Skin of body (tissue), 2 donors: ENCODE data around the gene XXYLT1. TPM values are rescaled to one million over a fixed set of nuclear protein-coding genes. Genes with fewer than 3 reads are reported as not detected.

ENCODE experiments used
- DNase-seq: peaks from one replicate; lab custom pipeline; 2025; lab: John Stamatoyannopoulos, UW
- total RNA-seq: library from RNA; depleted of rRNA; stranded (reverse); fragments of >200 nt; gene quantifications from one replicate; pipeline ENCODE4 v1.2.3, GENCODE V29; 2014

Gene XXYLT1
- total RNA-seq, 1 donor from 2014 or later: 13.6 TPM

DNA sequence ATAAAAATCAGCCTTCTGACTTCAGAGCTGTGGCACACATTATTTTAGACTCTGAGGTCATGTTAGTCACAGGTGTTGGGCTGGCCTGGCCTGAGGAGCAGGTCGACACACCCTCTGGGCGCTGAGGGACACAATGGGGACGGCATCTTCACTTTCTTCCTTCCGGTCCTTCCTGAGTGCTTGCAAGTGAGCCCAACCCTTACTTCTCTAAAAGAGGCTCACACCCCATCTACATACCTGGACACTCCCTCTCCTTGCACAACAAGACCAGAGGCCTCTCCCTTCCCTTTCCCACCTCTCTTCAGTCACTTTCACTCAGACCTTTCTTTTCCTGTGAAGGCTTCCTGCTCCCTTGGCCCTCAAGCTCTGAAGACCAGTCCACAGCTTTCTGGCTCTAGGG, 85.4 kb downstream of the XXYLT1 start:
- DNase-seq: no peak

DNA sequence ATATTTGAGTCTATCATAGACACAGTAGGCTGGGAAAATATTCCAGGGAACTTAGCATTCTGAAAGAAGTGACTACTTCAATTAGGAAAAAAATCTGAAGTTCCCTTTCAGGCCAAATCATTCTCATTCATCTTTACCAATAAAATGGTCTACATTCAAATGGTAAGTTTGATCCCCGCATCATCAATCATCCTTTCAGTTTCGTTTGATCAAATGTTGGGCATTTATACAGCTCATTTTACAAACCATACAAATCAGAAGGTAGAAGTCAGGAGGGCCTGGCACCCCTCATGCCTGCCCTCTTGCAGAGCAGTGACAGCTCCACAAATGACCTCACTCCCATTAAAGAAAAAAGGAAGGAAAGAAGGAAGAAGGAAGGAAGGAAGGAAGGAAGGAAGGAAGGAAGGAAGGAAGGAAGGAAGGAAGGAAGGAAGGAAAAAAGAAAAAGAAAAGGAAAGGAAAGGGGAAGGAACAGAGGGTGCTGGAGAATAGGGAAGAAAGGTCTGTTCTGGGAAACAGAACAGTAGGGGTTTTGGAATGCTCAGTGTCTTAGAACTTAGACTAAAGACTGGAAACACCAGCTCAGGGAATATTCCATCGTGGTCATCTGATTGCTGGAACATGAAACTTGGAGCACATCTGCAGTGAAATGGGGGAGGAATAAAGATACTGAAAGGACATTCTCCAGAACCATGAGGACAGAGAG, 86.1 kb downstream of the XXYLT1 start:
- DNase-seq: no peak

DNA sequence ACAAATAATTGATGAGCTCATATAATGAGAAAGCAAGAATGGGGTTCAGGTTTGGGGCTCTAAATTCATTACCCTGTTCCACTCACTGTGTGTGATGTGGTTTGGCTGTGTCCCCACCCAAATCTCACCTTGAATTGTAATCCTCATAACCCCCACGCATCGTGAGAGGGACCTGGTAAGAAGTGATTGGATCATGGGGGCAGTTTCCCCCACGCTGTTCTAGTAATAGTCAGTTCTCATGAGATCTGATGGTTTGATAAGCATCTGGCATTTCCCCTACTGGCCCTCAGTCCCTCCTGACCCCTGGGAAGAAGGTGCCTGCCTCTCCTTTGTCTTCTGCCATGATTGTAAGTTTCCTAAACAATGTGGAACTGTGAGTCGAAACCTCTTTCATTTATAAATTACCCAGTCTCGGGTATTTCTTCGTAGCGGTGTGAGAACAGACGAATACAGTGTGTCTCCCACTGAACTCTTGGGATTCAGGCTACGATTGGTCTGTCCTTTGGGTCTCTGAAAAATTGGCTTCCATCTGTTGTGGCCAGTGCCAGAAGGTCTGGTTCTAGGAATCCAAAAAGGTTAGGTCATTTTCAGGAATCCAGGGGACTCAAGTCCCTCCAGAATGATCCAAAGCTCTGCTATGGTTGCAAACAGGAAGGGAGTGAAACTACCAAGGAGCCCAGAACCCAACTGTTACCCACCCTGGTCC, 87.7 kb downstream of the XXYLT1 start:
- DNase-seq: no peak

DNA sequence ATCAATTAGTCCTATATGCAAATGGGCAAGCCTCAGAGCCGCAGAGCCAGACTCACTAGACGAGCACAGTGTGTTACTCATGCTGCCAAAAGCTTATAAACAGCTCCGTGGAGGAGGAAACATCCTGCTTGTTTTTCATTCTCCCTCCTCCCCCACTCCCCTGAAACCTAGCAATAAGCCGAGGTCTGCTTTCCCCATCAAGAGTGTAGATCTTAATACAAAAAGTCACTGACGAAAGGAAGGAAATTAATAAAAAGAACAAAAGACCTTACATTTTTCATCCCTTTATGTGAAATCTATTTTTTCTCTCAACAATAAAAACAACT, 88.5 kb downstream of the XXYLT1 start:
- no peak for DNase-seq

DNA sequence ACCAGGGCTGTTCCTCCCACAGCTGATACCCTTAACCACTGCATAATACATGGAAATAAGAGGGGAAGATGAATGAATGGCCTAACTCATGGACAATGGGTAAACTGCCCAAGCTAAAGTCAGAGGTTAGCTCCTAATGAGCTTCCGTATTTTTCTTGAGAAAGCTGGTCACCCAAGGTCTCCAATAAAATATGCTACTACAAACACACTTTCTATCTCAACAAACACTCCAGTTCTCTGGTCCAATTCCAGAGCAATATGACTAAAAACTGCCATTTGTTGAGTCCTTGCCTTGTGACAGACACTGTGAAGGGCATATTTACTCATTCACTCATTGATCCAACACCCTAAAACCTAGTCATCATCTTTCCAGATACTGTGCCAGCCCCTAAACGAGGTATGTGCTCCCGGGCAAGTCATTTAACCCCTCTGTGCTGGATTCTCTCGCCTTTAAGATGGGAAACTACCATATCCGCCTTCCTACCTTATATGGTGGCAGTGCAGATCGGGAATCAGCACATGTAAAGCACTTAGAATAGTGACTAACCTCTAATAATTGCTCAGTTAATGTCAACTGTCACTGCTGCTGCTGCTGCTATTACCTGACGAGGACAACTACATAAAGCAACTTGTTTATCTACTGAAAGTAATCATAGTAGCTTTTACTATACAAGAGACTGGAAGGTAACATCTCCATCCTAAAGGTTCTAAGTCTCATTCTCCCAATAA, 89.1 kb downstream of the XXYLT1 start:
- no peak for DNase-seq

DNA sequence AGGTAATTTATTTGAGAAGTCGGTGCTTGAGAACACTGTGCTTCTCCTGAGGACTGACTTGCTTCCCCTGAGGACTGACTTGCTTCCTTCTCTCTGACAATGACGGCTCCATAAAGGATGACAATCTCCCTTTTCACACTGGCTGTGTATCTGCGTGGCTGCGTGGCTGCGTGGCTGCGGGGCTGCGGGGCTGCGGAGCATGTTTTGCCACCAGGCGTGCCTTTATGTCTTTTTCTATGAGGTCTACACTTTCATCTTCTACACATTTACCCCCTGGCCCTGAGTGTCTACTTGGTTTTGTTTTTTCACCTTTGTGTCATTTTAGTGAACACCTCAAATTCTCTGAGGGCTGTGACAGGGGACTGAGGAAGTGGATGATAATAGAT, 89.9 kb downstream of the XXYLT1 start:
- DNase-seq: no peak

DNA sequence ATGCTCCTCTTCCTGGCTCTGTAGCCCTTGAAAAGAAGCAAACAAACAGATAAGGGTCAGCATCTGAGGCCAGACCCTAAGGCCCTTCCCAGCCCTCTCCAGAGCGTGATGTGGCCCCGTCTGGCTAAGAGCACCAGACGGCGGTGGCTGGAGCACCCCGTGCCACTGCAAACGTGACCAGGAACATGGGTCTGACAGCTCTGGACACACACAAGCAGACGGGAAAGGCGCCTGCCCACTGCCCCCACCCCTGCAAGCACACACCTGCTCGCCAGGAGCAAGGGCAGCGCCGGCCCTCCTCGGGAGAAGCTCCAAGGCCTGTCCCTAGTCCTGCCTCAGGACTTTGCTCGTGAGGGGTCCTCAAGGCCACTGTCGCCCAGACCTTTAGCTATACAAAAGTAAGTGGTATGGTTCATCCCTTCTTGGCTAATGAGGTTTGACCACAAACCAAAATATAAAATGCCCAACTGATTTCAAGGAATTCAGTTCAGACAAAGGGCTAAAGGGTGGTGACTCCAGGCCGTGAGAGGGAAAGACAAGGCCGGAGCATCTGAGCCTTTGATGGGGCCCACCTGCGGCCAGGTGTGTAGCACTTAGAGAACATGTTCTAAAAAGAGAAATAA, 90.4 kb downstream of the XXYLT1 start:
- no peak for DNase-seq

DNA sequence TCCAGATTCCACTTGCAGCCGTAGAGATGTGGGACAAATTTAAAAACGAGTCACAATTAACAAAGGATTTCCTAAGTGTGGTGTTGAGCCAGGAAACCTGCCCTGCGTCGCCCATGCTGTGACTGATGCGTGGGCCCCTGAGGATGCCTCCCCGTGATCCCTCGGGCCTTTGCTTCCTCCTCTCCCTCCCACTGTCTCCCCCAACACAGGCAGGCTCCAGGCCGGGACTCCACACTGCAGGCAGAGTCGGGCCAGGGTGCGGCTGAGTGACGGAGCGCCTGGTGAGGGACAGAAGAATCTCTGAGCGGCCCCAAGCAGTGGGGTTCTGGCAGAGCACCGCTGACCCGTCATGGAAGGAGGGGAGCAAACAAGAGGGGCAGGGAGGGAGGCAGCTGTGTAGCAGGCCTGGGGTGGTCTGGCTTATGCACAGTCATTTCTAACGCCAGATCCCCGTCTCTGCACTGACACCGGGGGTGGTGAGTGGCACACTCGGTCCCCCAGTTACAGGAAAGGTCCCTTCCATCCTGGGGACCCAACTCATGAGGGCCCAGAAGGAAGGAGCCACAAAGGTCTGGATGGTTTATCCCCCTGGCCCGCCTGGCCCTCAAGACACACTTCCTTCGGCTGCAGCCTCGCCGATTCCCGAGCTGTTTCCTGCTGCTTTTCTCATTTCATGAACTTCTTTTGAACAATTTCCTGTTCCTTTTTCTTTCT, 91.0 kb downstream of the XXYLT1 start:
- no peak for DNase-seq

DNA sequence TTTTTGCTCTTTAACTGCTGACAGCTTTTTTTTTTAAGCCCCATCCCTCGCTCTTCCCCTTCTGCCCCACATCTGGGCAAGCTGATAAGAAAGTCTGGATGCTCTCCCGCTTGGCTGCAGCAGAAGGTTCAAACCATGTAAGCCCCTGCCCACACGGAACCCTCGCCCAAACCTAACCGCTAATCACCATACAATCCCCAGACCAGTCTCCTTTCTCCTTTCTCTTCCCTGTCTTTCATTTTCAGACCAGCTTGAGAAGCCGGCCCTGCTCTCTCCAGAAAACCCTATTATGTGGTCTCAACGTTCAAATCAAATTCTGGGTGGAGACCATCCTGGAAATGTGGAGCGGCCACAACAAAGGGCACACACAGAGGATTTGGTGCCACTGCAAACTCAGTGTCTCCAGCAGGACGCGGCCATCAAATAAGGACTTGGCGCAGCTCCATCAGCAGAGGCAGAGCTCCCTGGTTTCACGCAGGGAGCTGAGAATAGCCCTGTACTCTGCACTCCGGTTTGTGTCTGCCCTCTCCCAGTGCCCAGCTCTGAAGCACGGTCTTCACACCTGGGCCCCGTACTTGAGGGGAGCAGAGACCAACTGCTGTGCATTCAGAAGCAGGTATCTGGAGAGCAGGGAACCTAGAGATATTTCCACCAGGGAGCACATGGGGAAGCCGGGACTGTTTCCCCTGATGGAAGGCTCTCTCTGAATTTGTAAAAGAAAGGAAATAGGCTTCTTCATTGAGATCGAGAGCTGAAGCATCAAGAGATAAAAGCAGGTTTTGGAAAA, 92.6 kb downstream of the XXYLT1 start:
- DNase-seq: no peak

DNA sequence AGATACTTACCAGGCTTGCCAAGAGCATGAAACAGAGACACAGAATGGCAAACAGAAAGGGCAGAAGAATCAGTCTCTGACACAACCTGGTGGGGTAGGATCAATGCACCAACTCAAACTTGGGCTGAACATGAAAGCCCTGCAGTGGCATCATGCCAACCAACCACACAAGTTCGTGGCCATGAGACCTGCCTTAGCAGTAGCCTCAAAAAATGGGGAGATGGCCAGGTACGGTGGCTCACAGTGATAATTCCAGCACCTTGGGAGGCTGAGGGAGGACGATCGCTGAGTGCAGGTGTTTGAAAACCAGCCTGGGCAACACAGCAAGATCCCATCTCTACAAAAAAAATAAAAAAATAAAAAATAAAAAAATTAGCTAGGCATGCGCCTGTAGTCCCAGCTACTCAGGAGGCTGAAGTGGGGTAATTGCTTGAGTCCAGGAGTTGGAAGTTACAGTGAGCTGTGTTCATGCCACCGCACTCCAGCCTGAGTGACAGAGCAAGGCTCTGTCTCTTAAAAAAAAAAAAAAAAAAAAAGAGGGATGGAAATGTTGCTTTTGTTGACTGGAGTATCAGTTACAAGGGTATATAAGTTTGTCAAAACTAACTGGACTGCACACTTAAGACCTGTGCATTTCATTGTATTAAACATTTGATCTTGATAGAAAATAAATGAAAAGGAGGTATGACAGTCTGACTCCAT, 93.4 kb downstream of the XXYLT1 start:
- no peak for DNase-seq

DNA sequence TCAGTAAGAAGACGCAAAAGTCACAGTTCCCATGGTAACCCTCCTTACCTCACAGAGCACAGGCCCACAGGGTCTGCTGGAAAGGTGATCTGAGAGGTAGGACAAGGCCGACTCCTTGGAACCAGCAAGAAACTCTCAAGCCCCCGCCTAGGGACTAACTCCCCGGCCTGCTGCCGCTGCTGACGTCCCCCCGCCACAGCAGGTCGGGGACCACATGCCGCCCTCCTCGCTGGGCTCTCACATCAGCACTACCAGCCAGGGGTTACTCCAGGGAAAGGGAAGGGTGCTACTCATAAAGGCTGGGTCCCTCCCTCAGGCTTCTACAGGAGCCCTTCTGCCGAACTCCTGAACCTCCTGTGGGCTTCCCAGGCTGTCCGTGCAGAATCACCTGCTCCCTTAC, 94.2 kb downstream of the XXYLT1 start:
- no peak for DNase-seq

DNA sequence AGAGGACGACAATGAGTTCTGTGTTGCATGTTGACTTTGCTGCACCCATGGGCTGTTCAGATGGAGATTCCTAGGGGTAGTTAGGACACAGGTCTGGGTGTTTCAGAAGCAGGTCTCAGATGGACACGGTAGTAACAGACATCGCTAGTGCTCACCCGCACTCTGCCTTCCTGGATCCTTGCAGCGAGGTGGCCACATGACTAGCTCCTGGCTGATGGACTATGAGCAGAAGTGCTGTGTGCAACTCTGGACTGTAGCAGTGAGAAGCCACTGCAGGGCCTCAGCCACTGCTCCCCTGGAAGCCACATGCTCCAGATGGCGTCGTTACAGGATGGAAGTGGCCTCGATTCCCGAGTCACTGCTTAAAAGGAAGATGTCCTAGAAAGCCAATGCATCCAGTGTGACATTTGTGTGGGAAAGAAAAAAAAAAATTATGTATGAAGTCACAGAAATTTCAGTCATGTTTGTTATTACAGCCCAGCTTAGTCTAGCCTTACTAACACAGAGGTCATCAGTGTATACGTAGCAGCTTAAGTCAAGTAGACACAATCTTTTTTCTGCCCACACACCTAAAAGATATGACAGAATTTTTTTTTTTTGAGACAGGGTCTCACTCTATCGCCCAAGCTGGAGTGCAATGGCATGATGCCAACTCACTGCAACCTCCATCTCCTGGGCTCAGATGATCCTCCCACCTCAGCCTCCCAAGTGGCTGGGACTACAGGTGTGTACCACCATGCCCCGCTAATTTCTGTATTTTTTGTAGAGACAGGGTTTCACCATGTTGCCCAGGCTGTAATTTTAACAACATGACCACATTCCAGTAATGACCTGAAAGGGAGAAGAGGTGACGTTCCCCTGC, 95.3 kb downstream of the XXYLT1 start:
- no peak for DNase-seq

DNA sequence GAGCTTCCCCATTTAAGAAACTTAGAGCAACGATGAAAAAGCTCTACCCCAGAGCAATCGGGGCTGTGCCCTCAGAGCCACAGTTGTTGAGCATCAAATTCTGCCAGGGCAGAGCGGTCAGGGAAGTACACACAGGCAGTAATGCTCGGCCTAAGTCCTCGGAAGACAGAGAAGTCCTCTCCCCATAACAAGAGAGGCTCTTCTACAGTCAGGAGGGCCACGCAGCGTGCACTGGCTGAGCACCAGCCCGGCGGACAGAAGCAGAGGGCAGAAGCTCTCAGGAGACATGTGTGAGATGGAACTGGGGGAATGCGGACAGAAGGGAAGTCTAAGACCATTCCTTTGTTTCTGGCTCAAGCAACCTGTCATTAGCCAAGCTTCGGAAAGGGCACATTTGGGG, 95.9 kb downstream of the XXYLT1 start:
- DNase-seq: no peak

DNA sequence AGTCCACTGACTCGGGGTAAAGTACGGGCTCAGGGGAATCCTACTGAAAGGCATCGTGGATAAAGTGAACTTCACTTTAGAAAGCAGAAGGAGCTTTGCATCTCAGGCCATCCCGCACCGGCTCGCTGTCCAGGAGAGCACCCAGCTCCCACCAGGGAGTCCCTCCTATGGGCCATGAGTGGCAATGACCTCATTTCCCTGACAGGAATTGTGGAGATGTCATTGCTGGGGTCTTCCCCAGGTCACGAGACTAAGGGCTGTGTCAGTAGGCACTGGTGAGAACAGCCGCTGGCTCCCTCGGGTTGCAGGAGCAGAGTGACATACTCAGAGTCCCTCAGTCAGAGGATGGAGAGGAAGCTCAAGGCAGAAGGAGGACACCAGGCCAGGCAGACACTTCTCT, 97.3 kb downstream of the XXYLT1 start:
- DNase-seq: no peak

DNA sequence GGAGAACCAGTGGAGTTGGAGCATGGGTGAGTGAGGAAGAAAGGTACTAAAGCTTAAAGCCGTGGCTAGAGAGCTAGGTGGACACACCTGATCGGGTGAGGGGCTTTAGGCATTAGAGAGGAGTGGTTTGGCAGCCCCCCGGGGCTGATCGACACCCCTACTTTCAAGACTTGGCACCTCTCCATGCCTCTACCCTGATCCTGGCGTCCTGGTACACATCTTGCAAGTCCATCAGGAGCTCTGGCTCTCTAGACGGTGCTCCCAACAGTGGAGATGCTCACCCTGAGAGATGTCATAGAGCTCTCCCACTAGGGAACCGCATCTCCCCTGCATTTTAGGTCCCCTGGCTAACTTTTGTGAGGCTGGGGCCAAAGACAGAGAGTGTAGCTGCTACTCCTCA, 98.1 kb downstream of the XXYLT1 start:
- no peak for DNase-seq

DNA sequence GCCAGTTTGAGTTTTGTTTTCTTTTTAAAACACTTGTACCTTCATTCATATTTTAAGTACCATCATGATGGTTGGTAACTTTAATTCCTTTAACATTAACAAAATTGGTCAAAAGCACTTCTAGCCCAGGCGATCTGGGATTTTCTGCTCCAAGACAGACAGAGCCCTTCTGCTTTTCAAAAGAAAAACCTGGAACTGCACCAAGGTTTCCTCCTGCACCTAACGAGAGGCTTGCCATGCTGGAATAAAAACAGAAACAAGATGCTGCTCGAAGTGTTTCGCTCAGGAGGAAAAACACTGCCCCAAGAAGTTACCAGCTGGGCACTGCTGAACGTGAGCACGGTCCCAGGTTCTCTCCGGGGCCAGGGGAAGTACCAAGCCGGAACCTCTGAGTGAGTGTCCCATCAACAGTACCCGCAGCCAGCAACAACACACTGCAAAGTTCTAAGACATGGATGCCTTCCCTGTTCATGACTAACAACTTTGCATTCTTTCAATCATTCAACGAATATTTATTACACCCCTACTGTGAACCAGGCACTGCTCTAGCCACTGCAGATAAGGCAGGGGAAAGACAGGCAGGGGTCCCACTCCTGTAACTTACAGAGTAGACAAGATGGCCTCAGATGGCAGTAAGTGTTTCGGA, 98.8 kb downstream of the XXYLT1 start:
- DNase-seq: no peak

DNA sequence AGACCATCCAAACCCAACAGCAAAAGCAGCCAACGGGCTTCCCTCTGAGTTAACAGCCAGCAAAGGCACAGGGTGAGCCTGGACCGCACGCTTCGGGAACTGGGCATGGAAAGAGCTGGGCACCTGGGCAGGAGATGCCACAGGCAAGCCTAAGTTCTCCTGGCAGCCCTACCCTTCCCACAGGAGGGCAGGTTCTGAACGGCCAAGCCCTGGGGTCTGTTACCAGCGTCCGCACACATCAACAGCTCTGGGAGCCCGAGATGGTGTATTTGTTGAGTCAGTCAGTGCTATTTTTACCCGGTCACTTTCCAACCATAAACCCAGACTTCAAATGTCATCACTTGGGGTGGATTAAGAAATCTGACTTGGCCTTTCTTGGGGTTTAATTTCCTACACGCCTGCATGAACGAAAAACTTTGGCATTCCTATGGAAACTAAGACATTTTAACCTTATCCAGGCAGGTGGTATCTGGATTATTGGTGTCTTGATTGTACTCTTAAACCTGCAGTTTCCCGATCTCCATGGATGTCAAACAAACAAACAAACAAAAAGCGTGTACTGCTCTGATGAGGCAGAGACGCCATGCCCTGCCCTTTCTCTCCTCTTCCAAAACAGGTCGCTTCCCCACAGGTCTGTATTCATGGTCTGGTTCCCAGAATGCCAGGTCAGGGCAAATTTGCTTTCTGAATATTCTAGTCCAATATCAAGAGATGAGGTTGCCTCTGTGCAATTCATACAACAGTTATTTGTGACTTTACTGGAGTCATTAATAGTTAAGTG, 99.7 kb downstream of the XXYLT1 start:
- no peak for DNase-seq

DNA sequence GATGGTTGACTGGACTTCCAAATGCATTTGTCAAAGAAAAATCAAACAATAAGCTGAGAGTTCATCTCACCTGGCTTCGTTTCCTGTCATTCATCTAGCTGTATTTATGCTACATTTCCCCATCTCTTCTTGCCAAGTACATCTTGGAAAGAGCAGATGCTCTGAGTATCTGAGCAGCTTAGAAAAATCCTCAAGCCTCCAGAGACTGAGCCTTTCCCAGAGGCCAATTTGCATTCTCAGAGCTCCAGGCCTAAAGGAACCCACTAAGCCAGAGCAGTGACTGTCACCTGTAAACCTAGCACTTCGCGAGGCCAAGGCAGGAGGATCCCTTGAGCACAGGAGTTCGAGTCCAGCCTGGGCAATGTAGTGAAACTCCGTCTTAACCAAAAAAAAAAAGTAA, 100.5 kb downstream of the XXYLT1 start:
- no peak for DNase-seq
